ENCODE data around the gene UQCC5.

UQCC5 gene

DNA sequence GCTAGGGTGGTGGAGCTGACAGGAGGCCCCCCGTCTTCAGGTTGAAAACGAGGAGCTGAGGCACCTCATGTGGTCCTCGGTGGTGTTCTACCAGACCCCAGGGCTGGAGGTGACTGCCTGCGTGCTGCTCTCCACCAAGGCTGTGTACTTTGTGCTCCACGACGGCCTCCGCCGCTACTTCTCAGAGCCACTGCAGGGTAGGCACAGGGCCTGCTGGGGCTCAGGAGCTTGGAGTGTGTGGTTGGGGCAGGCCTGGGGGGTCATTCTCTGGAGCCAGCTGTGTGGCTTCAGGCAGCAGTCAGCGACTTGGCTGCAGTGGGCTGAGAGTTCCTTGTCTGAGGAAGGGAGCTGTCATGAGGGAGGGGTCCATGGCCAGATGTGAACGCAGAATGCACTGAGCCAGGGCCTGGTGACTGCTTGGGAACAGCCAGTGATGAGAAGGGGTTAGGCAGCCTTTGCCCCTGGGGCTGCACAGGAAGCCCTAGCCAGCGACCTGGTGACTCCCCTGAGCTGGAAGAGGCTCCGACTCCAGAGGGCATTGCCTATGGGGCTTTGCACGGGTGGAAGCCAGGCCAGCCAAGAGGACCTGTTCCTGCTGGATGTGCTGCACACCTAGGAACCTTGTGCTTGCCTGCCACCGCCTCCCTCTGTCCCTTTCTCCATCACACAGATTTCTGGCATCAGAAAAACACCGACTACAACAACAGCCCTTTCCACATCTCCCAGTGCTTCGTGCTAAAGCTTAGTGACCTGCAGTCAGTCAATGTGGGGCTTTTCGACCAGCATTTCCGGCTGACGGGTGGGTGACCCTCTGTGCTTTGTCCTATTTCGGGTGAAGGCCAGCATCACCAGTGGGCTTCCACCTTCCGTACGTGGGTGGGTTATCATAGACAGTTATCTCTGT, 46.1 kb upstream of the UQCC5 start:
- H3K36me3 ChIP-seq = peaks cover 84% of the 10 kb centered on the region
- TF ChIP-seq, protein P1, sequence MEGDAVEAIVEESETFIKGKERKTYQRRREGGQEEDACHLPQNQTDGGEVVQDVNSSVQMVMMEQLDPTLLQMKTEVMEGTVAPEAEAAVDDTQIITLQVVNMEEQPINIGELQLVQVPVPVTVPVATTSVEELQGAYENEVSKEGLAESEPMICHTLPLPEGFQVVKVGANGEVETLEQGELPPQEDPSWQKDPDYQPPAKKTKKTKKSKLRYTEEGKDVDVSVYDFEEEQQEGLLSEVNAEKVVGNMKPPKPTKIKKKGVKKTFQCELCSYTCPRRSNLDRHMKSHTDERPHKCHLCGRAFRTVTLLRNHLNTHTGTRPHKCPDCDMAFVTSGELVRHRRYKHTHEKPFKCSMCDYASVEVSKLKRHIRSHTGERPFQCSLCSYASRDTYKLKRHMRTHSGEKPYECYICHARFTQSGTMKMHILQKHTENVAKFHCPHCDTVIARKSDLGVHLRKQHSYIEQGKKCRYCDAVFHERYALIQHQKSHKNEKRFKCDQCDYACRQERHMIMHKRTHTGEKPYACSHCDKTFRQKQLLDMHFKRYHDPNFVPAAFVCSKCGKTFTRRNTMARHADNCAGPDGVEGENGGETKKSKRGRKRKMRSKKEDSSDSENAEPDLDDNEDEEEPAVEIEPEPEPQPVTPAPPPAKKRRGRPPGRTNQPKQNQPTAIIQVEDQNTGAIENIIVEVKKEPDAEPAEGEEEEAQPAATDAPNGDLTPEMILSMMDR (IDR thresholded peaks at IDR 0.05) = no peak

DNA sequence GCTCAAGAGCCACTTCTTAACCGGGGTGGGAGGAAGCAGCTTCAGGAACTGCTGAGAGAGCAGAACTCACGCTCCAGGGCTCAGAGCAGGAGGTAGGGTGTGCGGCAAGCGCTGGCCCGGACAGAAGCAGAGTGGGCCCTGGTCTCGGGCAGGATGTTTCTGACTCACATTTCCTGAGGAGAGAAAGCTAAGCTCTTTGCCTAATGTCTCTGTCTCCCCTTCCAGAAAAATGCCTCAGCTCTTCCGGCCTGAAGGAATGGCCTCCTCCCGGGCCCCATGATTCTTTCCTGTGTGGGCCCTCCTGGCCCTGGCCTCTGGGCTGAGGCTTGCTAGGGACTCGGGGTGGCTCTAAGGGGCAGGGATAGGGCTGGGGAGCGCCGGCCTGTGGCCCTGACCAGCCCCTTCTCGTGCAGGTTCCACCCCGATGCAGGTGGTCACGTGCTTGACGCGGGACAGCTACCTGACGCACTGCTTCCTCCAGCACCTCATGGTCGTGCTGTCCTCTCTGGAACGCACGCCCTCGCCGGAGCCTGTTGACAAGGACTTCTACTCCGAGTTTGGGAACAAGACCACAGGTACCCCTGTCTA, 45.4 kb upstream of the UQCC5 start:
- Histone ChIP-seq H3K4me3 (ENCODE audit: low read depth in 1 of 2, low read length in 1 of 2) (no peak overlapping the region), H3K9me3 (no peaks in the 10 kb centered on the region), H3K36me3 (peaks cover 77% of the 10 kb centered on the region), H3K27ac (no peak overlapping the region), H3K27me3 (peaks cover 24% of the 10 kb centered on the region), H3K4me1 (ENCODE audit: control insufficient read depth in 1 of 2, insufficient read depth in 1 of 2, low read depth in 1 of 2, low read length in 1 of 2) (peaks cover 0 to 8% of the 10 kb centered on the region in 2 experiments)
- TF ChIP-seq, protein P1 (IDR thresholded peaks at IDR 0.05) = no peak

More for the DNA sequence above, 46.1 kb upstream of the UQCC5 start:
- Histone ChIP-seq H3K27me3 (peaks cover 16% of the 10 kb centered on the region), H3K4me3 (ENCODE audit: low read depth in 1 of 2, low read length in 1 of 2) (no peak overlapping the region), H3K4me1 (ENCODE audit: control insufficient read depth in 1 of 2, insufficient read depth in 1 of 2, low read depth in 1 of 2, low read length in 1 of 2) (peaks cover 0 to 4% of the 10 kb centered on the region in 2 experiments), H3K27ac (no peak overlapping the region), H3K9me3 (no peaks in the 10 kb centered on the region)

DNA sequence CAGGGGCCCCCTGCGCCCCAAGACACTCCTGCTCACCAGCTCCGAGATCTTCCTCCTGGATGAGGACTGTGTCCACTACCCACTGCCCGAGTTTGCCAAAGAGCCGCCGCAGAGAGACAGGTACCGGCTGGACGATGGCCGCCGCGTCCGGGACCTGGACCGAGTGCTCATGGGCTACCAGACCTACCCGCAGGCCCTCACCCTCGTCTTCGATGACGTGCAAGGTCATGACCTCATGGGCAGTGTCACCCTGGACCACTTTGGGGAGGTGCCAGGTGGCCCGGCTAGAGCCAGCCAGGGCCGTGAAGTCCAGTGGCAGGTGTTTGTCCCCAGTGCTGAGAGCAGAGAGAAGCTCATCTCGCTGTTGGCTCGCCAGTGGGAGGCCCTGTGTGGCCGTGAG, 44.3 kb upstream of the UQCC5 start:
- H3K4me1 ChIP-seq (ENCODE audit: control insufficient read depth in 1 of 2, insufficient read depth in 1 of 2, low read depth in 1 of 2, low read length in 1 of 2) = peaks cover 0 to 8% of the 10 kb centered on the region in 2 experiments
- no peaks in the 10 kb centered on the region for H3K9me3 ChIP-seq
- peaks cover 66% of the 10 kb centered on the region for H3K36me3 ChIP-seq
- H3K27ac ChIP-seq = no peak overlapping the region
- H3K27me3 ChIP-seq = peaks cover 34% of the 10 kb centered on the region
- TF ChIP-seq, protein P1 (IDR thresholded peaks at IDR 0.05) = no peak
- H3K4me3 ChIP-seq (ENCODE audit: low read depth in 1 of 2, low read length in 1 of 2) = no peak overlapping the region

DNA sequence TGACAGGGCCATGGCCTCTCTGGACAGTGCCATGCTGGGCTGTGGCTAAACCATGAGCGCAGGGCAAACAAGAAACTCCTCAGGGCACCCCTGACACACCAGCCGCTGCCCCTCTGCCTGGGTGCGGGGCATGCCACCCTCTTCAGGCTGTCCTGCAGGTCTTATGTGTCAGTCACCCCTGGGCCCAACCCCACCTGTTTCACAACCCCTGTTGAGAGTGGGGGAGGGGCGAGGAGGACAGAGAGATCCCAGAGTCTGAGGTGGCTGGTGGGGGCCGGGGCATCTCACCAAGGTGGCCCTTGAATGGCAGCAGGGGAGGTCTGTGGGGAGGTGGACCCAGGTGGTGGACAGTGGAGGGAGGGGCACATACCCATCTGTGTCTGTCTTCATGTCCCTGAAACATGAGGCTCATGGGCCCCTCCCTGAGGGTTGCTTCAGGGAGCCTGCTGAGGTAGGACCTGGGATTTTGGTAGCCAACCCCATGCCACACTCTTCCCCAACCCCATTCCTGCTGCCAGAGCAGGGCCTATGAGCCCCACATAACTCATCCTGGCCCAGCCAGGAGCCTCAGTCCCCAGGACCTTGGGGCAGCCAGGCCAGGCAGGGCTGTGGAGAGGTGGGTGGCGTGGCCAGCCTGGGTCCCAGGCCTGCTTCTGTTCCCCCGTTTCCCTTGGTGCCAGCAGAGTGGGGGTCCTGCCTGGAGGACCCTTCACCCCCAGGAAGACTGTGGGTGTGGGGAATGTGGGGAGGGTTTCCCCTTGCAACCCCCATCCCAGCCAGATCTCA, 43.0 kb upstream of the UQCC5 start:
- H3K4me3 ChIP-seq (ENCODE audit: low read depth in 1 of 2, low read length in 1 of 2) = no peak overlapping the region
- peaks cover 53% of the 10 kb centered on the region for H3K36me3 ChIP-seq
- TF ChIP-seq, protein P1 (IDR thresholded peaks at IDR 0.05) = no peak
- H3K9me3 ChIP-seq = no peaks in the 10 kb centered on the region
- H3K27me3 ChIP-seq = peaks cover 42% of the 10 kb centered on the region
- H3K4me1 ChIP-seq (ENCODE audit: control insufficient read depth in 1 of 2, insufficient read depth in 1 of 2, low read depth in 1 of 2, low read length in 1 of 2) = peaks cover 12 to 19% of the 10 kb centered on the region in 2 experiments
- H3K27ac ChIP-seq = no peak overlapping the region

DNA sequence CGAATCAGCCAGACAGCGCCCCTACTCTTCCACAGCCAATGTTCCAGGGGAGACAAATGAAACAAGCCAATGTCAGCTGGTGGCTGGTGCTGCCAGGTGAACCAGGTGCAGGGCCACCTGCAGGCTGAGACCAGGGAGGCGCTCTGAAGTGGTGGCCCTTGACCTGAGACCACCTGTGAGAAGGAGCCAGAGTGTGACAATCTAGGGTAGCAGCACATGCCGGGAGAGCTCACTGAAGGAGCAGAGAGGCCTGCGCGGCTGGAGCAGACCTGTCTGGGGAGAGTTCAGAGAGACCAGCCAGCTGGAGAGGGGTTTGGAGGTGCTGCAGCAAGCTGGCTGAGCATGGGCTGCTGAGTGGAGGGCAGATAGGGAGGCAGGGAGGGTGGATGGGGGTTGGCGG, 42.0 kb upstream of the UQCC5 start:
- no peaks in the 10 kb centered on the region for H3K9me3 ChIP-seq
- TF ChIP-seq, protein P1 (IDR thresholded peaks at IDR 0.05) = no peak
- peaks cover 22 to 29% of the 10 kb centered on the region in 2 experiments for H3K4me1 ChIP-seq (ENCODE audit: control insufficient read depth in 1 of 2, insufficient read depth in 1 of 2, low read depth in 1 of 2, low read length in 1 of 2)
- H3K36me3 ChIP-seq = peaks cover 42% of the 10 kb centered on the region
- no peak overlapping the region for H3K27ac ChIP-seq
- H3K27me3 ChIP-seq = peaks cover 42% of the 10 kb centered on the region
- no peak overlapping the region for H3K4me3 ChIP-seq (ENCODE audit: low read depth in 1 of 2, low read length in 1 of 2)
